ENCODE data around the gene PTCHD4. TPM values are rescaled to one million over a fixed set of nuclear protein-coding genes. Genes with fewer than 3 reads are reported as not detected.

PTCHD4 gene
- total and polyA plus RNA-seq, 2 of the 13 experiments (the other 11 are each of a cell fraction or from before 2014, with no cell fraction given), result 28.4 to 32.9 TPM

GRCh38 chr6:48111143-48111506, at the start of gene PTCHD4 (continued):
- TF ChIP-seq TEAD3 (CRISPR knock-in tag; optimal IDR thresholded peaks at IDR 0.05; ENCODE audit: borderline replicate concordance) (peak; percentile 86), ZNF678 (CRISPR knock-in tag; IDR thresholded peaks at IDR 0.05) (no peak), ZBTB44 (CRISPR knock-in tag; IDR thresholded peaks at IDR 0.05) (no peak), HDAC2 (CRISPR knock-in tag; IDR thresholded peaks at IDR 0.05) (peak; percentile 71), SYNCRIP (IDR thresholded peaks at IDR 0.05; ENCODE audit: insufficient read depth, low read depth, low read length) (no peak), POLR2G (IDR thresholded peaks at IDR 0.05; ENCODE audit: low read depth, low read length) (peak; percentile 98), ZSCAN31 (CRISPR knock-in tag; IDR thresholded peaks at IDR 0.05; ENCODE audit: low read depth) (0 out of 2 replicates have a peak, but pooled peaks have one; percentile 35), ZNF782 (CRISPR knock-in tag; IDR thresholded peaks at IDR 0.05; ENCODE audit: borderline replicate concordance) (no peak), E2F5 (CRISPR knock-in tag; conservative IDR thresholded peaks at IDR 0.05) (no peak), ZFP36L2 (CRISPR knock-in tag; IDR thresholded peaks at IDR 0.05) (no peak), ZNF562 (CRISPR knock-in tag; IDR thresholded peaks at IDR 0.05; ENCODE audit: borderline replicate concordance) (0 out of 2 replicates have a peak, but pooled peaks have one; percentile 15), KLF11 (CRISPR knock-in tag; IDR thresholded peaks at IDR 0.05) (peak; percentile 58; the same call in 1 of the 2 replicates), ZNF660 (CRISPR knock-in tag; IDR thresholded peaks at IDR 0.05; ENCODE audit: borderline replicate concordance, low read depth) (no peak), DMAP1 (CRISPR knock-in tag; IDR thresholded peaks at IDR 0.05) (peak; percentile 93), ZNF724P (CRISPR knock-in tag; IDR thresholded peaks at IDR 0.05; ENCODE audit: borderline replicate concordance) (no peak), ZKSCAN8 (CRISPR knock-in tag; IDR thresholded peaks at IDR 0.05; ENCODE audit: borderline replicate concordance) (peak; percentile 79), IKZF4 (CRISPR knock-in tag; IDR thresholded peaks at IDR 0.05; ENCODE audit: borderline replicate concordance, low read depth, not compliant biosample characterization) (no peak), ZNF710 (CRISPR knock-in tag; IDR thresholded peaks at IDR 0.05; ENCODE audit: borderline replicate concordance) (peak; percentile 82; the same call in 1 of the 2 replicates), ZNF713 (CRISPR knock-in tag; IDR thresholded peaks at IDR 0.05) (no peak)

All from HepG2 (cell line).